K562 (cell line): Measurements from ENCODE around the gene MYLK3. TPM values are rescaled to one million over a fixed set of nuclear protein-coding genes. Genes with fewer than 3 reads are reported as not detected.

Source experiments
- ATAC-seq: fragments of 200-7000 bp; cut with Tn5 transposase; 3 replicates; pipeline ENCODE4 v1.9.1; 2020; ENCODE audit warnings: moderate library complexity
- BruUV-seq: library from RNA; stranded (reverse); fragments of 400-500 nt; replicated peaks from 2 replicates; lab custom pipeline; 2021; lab: Mats Ljungman, UMichigan
- CTCF ChIA-PET: fragments of 300-600 bp; formaldehyde crosslinking; extraction: SDS; loops from one replicate; lab custom pipeline; 2021; ENCODE audit warnings: low intra/inter-chr PET ratio; lab: Yijun Ruan, JAX
- POLR2A ChIA-PET: fragments of 300-600, 350-650 bp; sonication (Branson Sonifier 250); formaldehyde crosslinking; extraction: SDS; loops from one replicate; lab custom pipeline; 2021; ENCODE audit warnings: antibody characterized with exemption, inconsistent platforms; lab: Yijun Ruan, JAX
- DNase-seq, 4 experiments: peaks; one replicate each; pipeline versions ENCODE4 v3.0.0 to v3.0.0-alpha.2; 2011 to 2018; ENCODE audit warnings: low spot score in 3 of 4, mixed read lengths in 3 of 4; ENCODE audit errors: extremely low read depth in 1 of 4
- FAIRE-seq: peaks from 2 replicates; lab custom pipeline; 2011; peaks lifted over from hg19 to GRCh38; lab: Jason Lieb, UNC
- H2AFZ ChIP-seq: 2 replicates; pipeline ENCODE4 v1.6.0; 2011; ENCODE audit warnings: low read depth, low read length, control low read depth, inconsistent platforms
- H3K27ac ChIP-seq: fragments of 200-600 bp; 3 replicates; pipeline ENCODE4 v1.8.0; 2011; ENCODE audit warnings: low read depth, mild to moderate bottlenecking, control low read depth, inconsistent platforms, low read length, moderate library complexity, mixed read lengths; ENCODE audit errors: extremely low read depth
- H3K27me3 ChIP-seq, 2 experiments: fragments of 300-600 bp in 1 of 2; 2 replicates in 1 of 2; 3 replicates in 1 of 2; pipeline versions ENCODE4 v1.6.0 to v1.8.0; 2011; ENCODE audit warnings: inconsistent platforms in 2 of 2, low read length in 2 of 2, mild to moderate bottlenecking in 1 of 2, mixed read lengths in 1 of 2, moderate library complexity in 1 of 2; ENCODE audit not compliant: control insufficient read depth in 2 of 2, insufficient read depth in 2 of 2
- H3K36me3 ChIP-seq: fragments of 300-600 bp; 3 replicates; pipeline ENCODE4 v1.8.0; 2011; ENCODE audit warnings: mild to moderate bottlenecking, low read length, inconsistent platforms; ENCODE audit not compliant: control insufficient read depth, insufficient read depth
- H3K4me1 ChIP-seq, 2 experiments: fragments of 200-600 bp in 1 of 2; replicated peaks in 1 of 2; 2 replicates in 1 of 2; 3 replicates in 1 of 2; pipeline versions ENCODE4 v1.5.1 to v1.8.0; 2011; ENCODE audit warnings: inconsistent platforms in 2 of 2, low read length in 2 of 2, mild to moderate bottlenecking in 1 of 2, mixed read lengths in 1 of 2, moderate library complexity in 1 of 2; ENCODE audit not compliant: control insufficient read depth in 2 of 2, insufficient read depth in 2 of 2
- H3K4me2 ChIP-seq: 2 replicates; pipeline ENCODE4 v1.6.1; 2011; ENCODE audit warnings: low read length, control low read depth, inconsistent platforms, mixed read lengths; ENCODE audit not compliant: insufficient read depth
- H3K4me3 ChIP-seq: fragments of 200-600 bp; sonication (generic), shearing (Covaris generic); 2 replicates; pipeline ENCODE4 v1.5.1; 2016; ENCODE audit warnings: control low read depth, inconsistent platforms
- H3K79me2 ChIP-seq: fragments of 200-600 bp; 3 replicates; pipeline ENCODE4 v1.8.0; 2011; ENCODE audit warnings: low read length, inconsistent platforms; ENCODE audit not compliant: control insufficient read depth, insufficient read depth
- H3K9ac ChIP-seq, 2 experiments: 2 replicates each; pipeline versions ENCODE4 v1.6.0 to v1.6.1; 2011; ENCODE audit warnings: low read depth in 2 of 2, low read length in 2 of 2, control low read depth in 1 of 2, inconsistent platforms in 1 of 2, mild to moderate bottlenecking in 1 of 2, mixed read lengths in 1 of 2; ENCODE audit not compliant: insufficient read depth in 1 of 2
- H3K9me1 ChIP-seq: one replicate; pipeline ENCODE4 v1.6.0; 2011; ENCODE audit warnings: inconsistent platforms, mild to moderate bottlenecking, low read length, moderate library complexity; ENCODE audit not compliant: control insufficient read depth, insufficient read depth
- H3K9me3 ChIP-seq: replicated peaks from 2 replicates; pipeline ENCODE4 v1.5.1; 2011; ENCODE audit warnings: low read depth, low read length, inconsistent platforms; ENCODE audit not compliant: control insufficient read depth, insufficient read depth
- H4K20me1 ChIP-seq: replicated peaks from 2 replicates; pipeline ENCODE4 v1.6.1; 2011; ENCODE audit warnings: low read length, inconsistent platforms, mixed read lengths; ENCODE audit not compliant: control insufficient read depth, insufficient read depth
- FOXJ2 ChIP-seq: fragments of 200-800 bp; sonication (Bioruptor generic); IDR thresholded peaks from 2 replicates; pipeline ENCODE4 v1.6.1; 2016; ENCODE audit warnings: missing genetic modification characterization, missing compliant biosample characterization
- FOXP4 ChIP-seq: sonication (generic); formaldehyde crosslinking; IDR thresholded peaks from 2 replicates; pipeline ENCODE4 v1.8.0; 2022; ENCODE audit warnings: mild to moderate bottlenecking, missing genetic modification reagents, borderline replicate concordance
- KDM1A ChIP-seq, 2 experiments: fragments of 450-650 bp; IDR thresholded peaks; 2 replicates each; pipeline ENCODE4 v1.6.1; 2016; ENCODE audit warnings: mild to moderate bottlenecking in 2 of 2
- PCBP1 ChIP-seq: fragments of 200-400 bp; formaldehyde crosslinking; IDR thresholded peaks from 2 replicates; pipeline ENCODE4 v1.6.1; 2018; ENCODE audit warnings: mild to moderate bottlenecking, low read depth, low read length; ENCODE audit not compliant: poor library complexity, severe bottlenecking
- RB1 ChIP-seq: fragments of 450-650 bp; IDR thresholded peaks from 2 replicates; pipeline ENCODE4 v1.6.1; 2017; ENCODE audit warnings: low read depth, mild to moderate bottlenecking
- RBM25 ChIP-seq: fragments of 200-400 bp; formaldehyde crosslinking; IDR thresholded peaks from 2 replicates; pipeline ENCODE4 v1.6.1; 2018; ENCODE audit warnings: low read length, low read depth, moderate library complexity; ENCODE audit not compliant: severe bottlenecking
- RFX1 ChIP-seq: fragments of 450-650 bp; IDR thresholded peaks from 2 replicates; pipeline ENCODE4 v1.6.1; 2016; ENCODE audit warnings: mild to moderate bottlenecking, moderate library complexity
- TAF7 ChIP-seq: fragments of 450-650 bp; IDR thresholded peaks from 2 replicates; pipeline ENCODE4 v1.6.1; 2016; ENCODE audit warnings: missing genetic modification characterization, missing compliant biosample characterization
- ZNF253 ChIP-seq: fragments of 250-450 bp; sonication (Bioruptor Pico); conservative IDR thresholded peaks from 2 replicates; pipeline ENCODE4 v1.6.1; 2021; ENCODE audit warnings: mild to moderate bottlenecking
- ZNF592 ChIP-seq: fragments of 450-650 bp; IDR thresholded peaks from 2 replicates; pipeline ENCODE4 v1.6.1; 2017; ENCODE audit warnings: antibody characterized with exemption, mild to moderate bottlenecking
- ZNF639 ChIP-seq, 2 experiments: fragments of 200-800 bp in 1 of 2; sonication (Bioruptor generic) in 1 of 2; sonication (generic) in 1 of 2; formaldehyde crosslinking in 1 of 2; IDR thresholded peaks in 1 of 2; conservative IDR thresholded peaks in 1 of 2; 2 replicates each; pipeline versions ENCODE4 v1.5.0 to v1.6.1; 2016 to 2020; ENCODE audit warnings: missing compliant biosample characterization in 1 of 2, missing genetic modification characterization in 1 of 2, missing genetic modification reagents in 1 of 2
- ZNF778 ChIP-seq: fragments of 450-650 bp; formaldehyde crosslinking; IDR thresholded peaks from 2 replicates; pipeline ENCODE4 v1.4.0; 2020; ENCODE audit warnings: mild to moderate bottlenecking, moderate library complexity
- WGBS: fragments of 100-300 bp; shearing (Covaris generic); methylation state at CpG from one replicate; pipeline ENCODE4 v1.1.6; 2016; ENCODE audit warnings: low coverage, mixed read lengths; ENCODE audit not compliant: insufficient coverage; ENCODE audit errors: missing lambda C conversion rate; 5-methylcytosine and 5-hydroxymethylcytosine counted together
- in situ Hi-C: fragments of 300-500 bp; cut with MboI; formaldehyde crosslinking; loops from 4 replicates; pipeline ENCODE4 v1.15.0; 2018; ENCODE audit warnings: inconsistent platforms, mixed read lengths
- intact Hi-C: fragments of 100-400 bp; cut with micrococcal nuclease; formaldehyde crosslinking; loops from 2 replicates; pipeline ENCODE4 v1.14.2; 2022
- polyA plus RNA-seq, 8 experiments: library from polyadenylated mRNA; depleted of rRNA in 4 of 8; stranded (reverse) in 5 of 8; unstranded in 3 of 8; fragments of >200 nt; fragmentation: Nextera tagmentation in 2 of 8; fragmentation: Illumina TruSeq in 1 of 8; extraction: Ambion mirVana in 2 of 8; extraction: Trizol in 1 of 8; gene quantifications; 2 replicates each; pipeline versions ENCODE4 v1.2.1 to v1.2.3, GENCODE V29; 2011 to 2014; ENCODE audit warnings: inconsistent platforms in 1 of 8, missing spikeins in 1 of 8
- total RNA-seq, 7 experiments: library from RNA; depleted of rRNA in 6 of 7; stranded (reverse); fragments of >200 nt in 6 of 7; fragmentation: Illumina TruSeq in 2 of 7; extraction: Trizol in 2 of 7; gene quantifications; 2 replicates each; pipeline versions ENCODE4 v1.2.1 to v1.2.3, GENCODE V29; 2011 to 2021; ENCODE audit warnings: low replicate concordance in 1 of 7

Gene MYLK3
- total and polyA plus RNA-seq, 9 of the 15 experiments (the other 6 are each of a cell fraction or from before 2014, with no cell fraction given) = 0.69 to 10.7 (median 4.7) TPM

- TF ChIP-seq FOXP4 (CRISPR knock-in tag) (no peak), RBM25 (peak; percentile 70), ZNF253 (CRISPR knock-in tag) (no peak), TAF7 (tag) (no peak), RB1 (no peak), KDM1A (IDR thresholded peaks at IDR 0.05) (peak in 1 of 2 experiments; percentile 24; a peak in 1 of 4 replicates), RFX1 (no peak)
- TF ChIP-seq, all 486 proteins: peak for 4
Observed at GRCh38 chr16:46714797-46715591, 33.1 kb downstream of the MYLK3 start (continued).

GRCh38 chr16:46713634-46714033 lies 34.5 kb downstream of the MYLK3 start:
- Histone ChIP-seq H3K79me2 (no peaks in the 10 kb centered on the region), H3K27ac (no peak overlapping the region), H3K27me3 (no peaks in the 10 kb centered on the region), H3K9me1 (no peaks in the 10 kb centered on the region), H3K4me2 (no peak overlapping the region), H3K4me3 (no peak overlapping the region), H3K36me3 (no peaks in the 10 kb centered on the region), H3K9ac (no peak overlapping the region), H4K20me1 (0 out of 2 replicates have a peak, but pooled peaks cover 3% of the 10 kb centered on the region), H3K9me3 (no peaks in the 10 kb centered on the region), H3K4me1 (no peaks in the 10 kb centered on the region), H2AFZ (no peak overlapping the region)
- FAIRE-seq = no peak
- 30% methylated on average over 3 of the region's 3 CpGs for WGBS
- BruUV-seq = no TSS peak
- in situ Hi-C loops = no loop called here
- ChIA-PET POLR2A (no interaction called here), CTCF (no interaction called here)
- intact Hi-C loops = no loop called here
- DNase-seq = no peak
- no peak for ATAC-seq
- TF ChIP-seq PCBP1 (no peak), ZNF253 (CRISPR knock-in tag) (no peak), ZNF639 (CRISPR knock-in tag; conservative IDR thresholded peaks at IDR 0.05 in 1 of 2, IDR thresholded peaks at IDR 0.05 in 1 of 2) (no peak), ZNF778 (CRISPR knock-in tag) (no peak), ZNF592 (no peak), FOXJ2 (tag) (no peak), RFX1 (no peak)
